GM18511 (cell line): ENCODE measurements around the gene FGD6.
"Not testable (repeated sequence)": the region's sequence is repeated elsewhere in the genome, so short reads cannot be mapped to it uniquely, and the experiment has no call there.

ENCODE experiments used
- ATAC-seq: cut with Tn5 transposase; IDR thresholded peaks from one replicate; pipeline ENCODE4 v1.9.1; 2021; ENCODE audit warnings: mild to moderate bottlenecking, moderate library complexity; ENCODE audit not compliant: unreplicated experiment

Gene FGD6

GRCh38 chr12:95235621-95236020 is 18.4 kb upstream of the FGD6 start:
- not testable (repeated sequence) for ATAC-seq

GRCh38 chr12:95234187-95234586 is 16.9 kb upstream of the FGD6 start:
- not testable (repeated sequence) for ATAC-seq

DNA sequence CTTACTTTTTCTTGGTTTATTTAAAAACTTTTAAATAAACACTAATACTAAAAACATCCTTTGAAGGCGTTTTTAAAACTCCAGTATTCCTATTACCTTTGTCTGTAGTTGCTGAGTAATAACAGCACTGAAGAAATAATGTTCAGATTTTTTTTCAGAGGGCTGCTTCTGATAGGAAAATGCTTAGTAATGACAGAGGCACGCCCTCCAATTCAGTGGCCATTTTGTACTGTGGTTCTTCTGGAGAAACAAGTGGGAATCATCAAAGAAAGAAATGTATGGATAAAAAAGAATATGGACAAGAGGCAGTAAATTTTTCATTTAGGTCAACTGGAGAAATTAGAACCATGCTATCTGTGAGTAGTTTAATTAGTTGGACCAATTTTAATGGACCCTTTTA is 13.9 kb upstream of the FGD6 start:
- no peak for ATAC-seq

GRCh38 chr12:95230313-95230712 is 13.0 kb upstream of the FGD6 start:
- no peak for ATAC-seq

- ATAC-seq: no peak
These were observed 12.4 kb upstream of the FGD6 start for GRCh38 chr12:95229636-95230035.

DNA sequence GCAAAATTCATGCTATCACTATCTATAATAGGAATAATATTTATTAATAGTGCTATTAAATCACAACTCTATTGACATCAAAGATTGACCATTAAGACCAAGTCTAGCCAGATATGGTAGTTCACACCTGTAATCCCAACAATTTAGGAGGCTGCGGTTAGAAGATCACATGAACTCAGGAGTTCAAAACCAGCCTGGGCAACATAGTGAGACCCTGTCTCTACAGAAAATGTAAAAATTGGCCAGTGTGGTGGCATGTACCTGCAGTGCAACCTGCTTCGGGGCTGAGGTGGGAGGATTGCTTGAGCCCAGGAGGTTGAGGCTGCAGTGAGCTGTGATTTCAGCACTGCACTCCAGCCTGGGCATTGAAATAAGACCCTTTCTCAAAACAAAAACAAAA is 11.3 kb upstream of the FGD6 start:
- ATAC-seq: no peak

DNA sequence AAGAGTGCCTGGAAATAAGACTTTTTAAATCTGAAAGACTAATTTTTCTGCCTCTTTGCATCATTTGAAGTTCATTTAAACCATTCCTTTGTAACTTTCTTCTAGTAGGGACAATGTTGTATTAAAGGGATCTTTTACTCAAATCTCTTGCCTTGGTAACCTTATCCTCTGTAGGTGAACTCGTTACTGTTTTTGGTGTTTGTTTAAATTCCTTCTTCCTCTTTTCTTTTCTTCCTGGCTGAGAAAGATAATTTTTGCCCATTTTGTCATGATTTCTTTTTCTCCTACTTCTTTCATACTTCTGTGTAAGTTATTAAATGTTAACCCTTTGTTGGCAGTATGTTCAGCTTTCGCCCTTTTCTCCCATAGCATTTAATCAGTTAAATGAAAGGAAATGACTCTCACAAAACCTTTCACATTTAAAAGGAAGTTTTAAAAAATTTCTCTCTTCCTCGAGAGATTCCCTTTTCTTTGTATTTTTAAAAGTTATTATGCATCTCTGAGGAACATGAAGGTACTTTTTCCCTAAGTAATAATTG is 10.6 kb upstream of the FGD6 start:
- ATAC-seq: no peak

DNA sequence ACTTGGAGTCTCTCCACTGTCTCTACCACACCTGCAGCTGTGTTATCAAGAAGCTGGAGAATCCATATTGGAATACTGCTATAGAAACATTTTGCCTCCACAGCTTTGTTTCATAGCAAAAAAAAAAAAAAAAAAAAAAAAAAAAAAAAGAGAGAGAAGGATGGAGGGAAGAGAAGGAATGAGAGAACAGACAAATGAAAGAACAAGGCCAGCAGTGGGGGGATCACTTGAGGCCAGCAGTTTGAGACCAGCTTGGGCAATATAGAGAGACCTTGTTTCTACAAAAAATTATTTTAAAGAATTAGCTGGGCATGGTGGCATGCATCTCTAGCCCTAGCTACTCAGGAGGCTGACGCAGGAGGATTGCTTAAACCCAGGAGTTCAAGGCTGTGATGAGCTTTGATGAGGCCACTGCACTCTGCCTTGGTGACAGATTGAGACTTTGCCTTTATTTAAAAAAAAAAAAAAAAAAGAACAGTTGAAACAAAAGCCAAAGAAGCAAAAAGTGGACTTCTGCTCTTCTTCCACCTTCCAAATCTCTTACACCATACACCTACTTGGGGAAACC is 8.5 kb upstream of the FGD6 start:
- no peak for ATAC-seq

GRCh38 chr12:95224202-95225170 is 7.2 kb upstream of the FGD6 start:
- ATAC-seq: no peak

- ATAC-seq: no peak
These were observed 3.5 kb upstream of the FGD6 start for GRCh38 chr12:95220726-95221125.

GRCh38 chr12:95220190-95220589 is 2.9 kb upstream of the FGD6 start:
- ATAC-seq: no peak

- ATAC-seq: peak; percentile 12
These were observed 1.2 kb upstream of the FGD6 start for GRCh38 chr12:95218150-95219133.

DNA sequence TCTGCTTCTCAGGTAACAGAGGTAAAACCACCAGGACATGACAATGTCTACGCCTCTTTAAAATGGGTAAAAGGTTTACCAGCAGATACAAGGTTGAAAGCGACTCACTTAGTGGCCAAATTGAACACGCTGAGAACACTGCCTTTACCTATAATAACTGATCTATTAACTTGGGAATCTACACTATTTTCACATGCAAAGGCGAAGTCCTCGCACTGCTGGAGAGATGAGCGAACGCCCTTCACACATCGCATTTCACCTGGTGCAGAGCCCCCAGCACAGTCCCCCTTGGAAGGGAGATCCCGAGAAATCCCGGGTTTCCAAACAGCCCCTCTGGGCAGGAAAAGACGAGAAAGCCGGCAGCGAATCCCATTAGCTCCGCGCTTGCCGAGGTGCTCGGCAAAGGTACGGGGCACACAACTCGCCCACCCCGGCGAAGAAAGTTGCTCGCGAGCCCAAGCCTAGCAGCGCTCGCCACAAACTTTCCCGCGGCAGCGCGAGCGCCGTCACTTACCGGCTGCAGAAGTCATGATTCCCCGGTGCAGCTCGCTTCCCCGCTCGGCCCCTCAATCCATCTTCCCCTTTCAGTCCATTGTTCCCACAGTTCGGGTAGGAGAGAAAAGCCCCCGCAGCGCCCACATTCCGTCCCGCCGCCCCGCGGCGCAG is 423 bp downstream of the FGD6 start:
- ATAC-seq: peak; percentile 28

- no peak for ATAC-seq
These were observed 1.3 kb downstream of the FGD6 start for GRCh38 chr12:95215949-95216348.

DNA sequence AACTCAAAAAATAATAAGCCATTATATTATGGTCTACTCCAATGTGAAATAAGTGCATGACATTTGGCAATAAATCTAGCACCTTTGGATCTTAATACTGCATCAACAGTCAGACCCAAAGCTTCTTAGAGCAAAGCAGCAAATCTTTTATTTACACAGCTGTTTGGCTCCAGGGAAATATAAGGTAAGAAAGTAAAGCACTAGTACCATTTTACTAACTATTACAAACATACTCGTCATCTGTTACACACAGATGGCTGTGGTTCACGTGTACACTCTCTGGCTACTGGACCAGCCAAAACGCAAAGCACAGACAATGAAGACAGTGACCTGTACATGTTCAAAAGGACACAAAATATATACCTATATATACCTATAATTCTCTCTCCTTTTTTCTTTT is 2.8 kb downstream of the FGD6 start:
- ATAC-seq: no peak

DNA sequence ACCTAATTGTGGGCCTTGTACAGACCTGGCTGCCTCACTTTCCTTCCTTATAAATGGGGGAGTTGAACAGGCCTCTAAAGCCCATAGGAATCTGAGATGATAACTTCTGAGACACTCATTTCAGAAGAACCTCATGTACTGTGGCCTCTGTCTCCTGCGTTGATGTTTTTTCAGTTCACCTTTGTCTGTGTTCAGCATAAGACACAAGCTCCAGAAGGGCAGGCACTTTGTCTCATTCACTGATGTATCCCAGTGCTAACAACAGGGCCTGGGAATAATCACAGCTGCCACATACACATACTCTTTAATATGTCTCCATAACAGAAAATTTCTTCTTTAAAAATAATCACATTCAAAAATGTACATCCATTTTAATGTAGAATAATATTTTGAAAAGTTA is 3.3 kb downstream of the FGD6 start:
- no peak for ATAC-seq

GRCh38 chr12:95213119-95213518 is 4.1 kb downstream of the FGD6 start:
- no peak for ATAC-seq

DNA sequence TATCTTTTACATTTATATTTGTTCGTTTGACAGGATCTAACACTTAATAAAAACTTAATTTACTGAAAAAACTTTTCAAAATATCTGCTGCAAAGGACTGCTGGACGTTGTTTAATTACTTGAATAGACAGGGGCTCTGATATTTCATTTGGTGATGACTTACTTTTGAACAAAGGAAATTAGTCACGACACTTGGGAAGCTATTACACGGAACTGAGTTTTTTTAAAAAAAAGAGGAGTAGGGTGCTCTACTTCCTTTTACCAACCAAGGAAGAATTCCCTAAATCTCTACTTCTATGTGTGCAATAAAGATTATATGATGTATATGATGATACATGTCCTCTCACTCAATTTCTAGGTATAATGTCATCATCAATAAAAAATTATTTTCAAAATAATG is 4.7 kb downstream of the FGD6 start:
- no peak for ATAC-seq

- ATAC-seq: no peak
These were observed 8.6 kb downstream of the FGD6 start for GRCh38 chr12:95208678-95209077.

- no peak for ATAC-seq
These were observed 9.9 kb downstream of the FGD6 start for GRCh38 chr12:95207407-95207806.
